H9 (cell line): Measurements from ENCODE around the gene IQCK. TPM values are rescaled to one million over a fixed set of nuclear protein-coding genes. Genes with fewer than 3 reads are reported as not detected.

Source experiments
- DNase-seq: peaks from one replicate; pipeline ENCODE4 v3.0.0-alpha.2; 2017
- H2AFZ ChIP-seq: one replicate; pipeline ENCODE4 v1.6.1; 2013; ENCODE audit warnings: mild to moderate bottlenecking, low read length, control low read depth, moderate library complexity
- H2AK5ac ChIP-seq: 2 replicates; pipeline ENCODE4 v1.6.1; 2013; ENCODE audit warnings: low read length, control low read depth, mixed read lengths; ENCODE audit not compliant: insufficient read length
- H2BK120ac ChIP-seq: one replicate; pipeline ENCODE4 v1.6.1; 2013; ENCODE audit warnings: low read depth, mild to moderate bottlenecking, low read length, control low read depth, inconsistent platforms; ENCODE audit not compliant: poor library complexity, severe bottlenecking
- H2BK12ac ChIP-seq: 2 replicates; pipeline ENCODE4 v1.6.1; 2013; ENCODE audit warnings: low read length, control low read depth, mixed read lengths, low read depth; ENCODE audit not compliant: insufficient read length
- H2BK15ac ChIP-seq: 2 replicates; pipeline ENCODE4 v1.6.1; 2013; ENCODE audit warnings: low read depth, low read length, control low read depth
- H2BK20ac ChIP-seq: one replicate; pipeline ENCODE4 v1.6.1; 2013; ENCODE audit warnings: low read depth, mild to moderate bottlenecking, low read length, control low read depth, inconsistent platforms; ENCODE audit not compliant: poor library complexity, severe bottlenecking
- H2BK5ac ChIP-seq: 2 replicates; pipeline ENCODE4 v1.6.1; 2013; ENCODE audit warnings: low read length, control low read depth, mixed read lengths; ENCODE audit not compliant: insufficient read length
- H3K14ac ChIP-seq: 2 replicates; pipeline ENCODE4 v1.6.1; 2013; ENCODE audit warnings: low read length, control low read depth; ENCODE audit not compliant: insufficient read depth
- H3K18ac ChIP-seq: 2 replicates; pipeline ENCODE4 v1.6.1; 2013; ENCODE audit warnings: low read depth, mild to moderate bottlenecking, mixed read lengths, low read length, control low read depth; ENCODE audit not compliant: insufficient read length
- H3K23ac ChIP-seq: 2 replicates; pipeline ENCODE4 v1.6.1; 2013; ENCODE audit warnings: low read length, control low read depth, mixed read lengths, low read depth; ENCODE audit not compliant: insufficient read length
- H3K23me2 ChIP-seq: 2 replicates; pipeline ENCODE4 v1.6.1; 2013; ENCODE audit warnings: low read depth, mild to moderate bottlenecking, mixed read lengths, low read length, control low read depth; ENCODE audit not compliant: insufficient read length, poor library complexity, severe bottlenecking
- H3K27ac ChIP-seq: 2 replicates; pipeline ENCODE4 v1.5.1; 2013; ENCODE audit warnings: low read length, control low read depth, mixed read lengths, low read depth; ENCODE audit not compliant: insufficient read length
- H3K27me3 ChIP-seq: 2 replicates; pipeline ENCODE4 v1.6.1; 2013; ENCODE audit warnings: low read length, control low read depth, inconsistent platforms; ENCODE audit not compliant: insufficient read depth
- H3K4ac ChIP-seq: 2 replicates; pipeline ENCODE4 v1.6.1; 2013; ENCODE audit warnings: low read depth, mild to moderate bottlenecking, control low read depth, inconsistent platforms, low read length, moderate library complexity
- H3K4me1 ChIP-seq: 2 replicates; pipeline ENCODE4 v1.6.1; 2013; ENCODE audit warnings: low read length, control low read depth, inconsistent platforms; ENCODE audit not compliant: insufficient read depth
- H3K4me2 ChIP-seq: 2 replicates; pipeline ENCODE4 v1.6.1; 2013; ENCODE audit warnings: low read length, control low read depth, mixed read lengths; ENCODE audit not compliant: insufficient read length, insufficient read depth
- H3K56ac ChIP-seq: 2 replicates; pipeline ENCODE4 v1.6.1; 2013; ENCODE audit warnings: low read depth, mild to moderate bottlenecking, mixed read lengths, low read length, control low read depth; ENCODE audit not compliant: insufficient read length
- H3K79me1 ChIP-seq: 2 replicates; pipeline ENCODE4 v1.6.1; 2013; ENCODE audit warnings: low read depth, mild to moderate bottlenecking, moderate library complexity, low read length, control low read depth, inconsistent platforms; ENCODE audit not compliant: insufficient read depth, poor library complexity, severe bottlenecking
- H3K79me2 ChIP-seq: 2 replicates; pipeline ENCODE4 v1.6.1; 2013; ENCODE audit warnings: low read length, control low read depth, inconsistent platforms; ENCODE audit not compliant: insufficient read depth
- H3K9ac ChIP-seq: 2 replicates; pipeline ENCODE4 v1.6.1; 2013; ENCODE audit warnings: low read length, control low read depth, mixed read lengths; ENCODE audit not compliant: insufficient read length; ENCODE audit errors: extremely low read depth
- H3K9me3 ChIP-seq: one replicate; pipeline ENCODE4 v1.6.1; 2013; ENCODE audit warnings: low read depth, low read length, inconsistent platforms; ENCODE audit not compliant: control insufficient read depth
- H3T11ph ChIP-seq: one replicate; pipeline ENCODE4 v1.6.1; 2013; ENCODE audit warnings: mild to moderate bottlenecking, low read length, control low read depth, inconsistent platforms
- H4K20me1 ChIP-seq: one replicate; pipeline ENCODE4 v1.6.1; 2013; ENCODE audit not compliant: control insufficient read depth, insufficient read length, insufficient read depth
- H4K5ac ChIP-seq: 2 replicates; pipeline ENCODE4 v1.6.1; 2013; ENCODE audit warnings: low read depth, mild to moderate bottlenecking, mixed read lengths, low read length, control low read depth; ENCODE audit not compliant: insufficient read length
- H4K8ac ChIP-seq: replicated peaks from 2 replicates; pipeline ENCODE4 v1.6.1; 2013; ENCODE audit warnings: low read length, control low read depth, mixed read lengths, low read depth; ENCODE audit not compliant: insufficient read length
- H4K91ac ChIP-seq: 2 replicates; pipeline ENCODE4 v1.6.1; 2013; ENCODE audit warnings: low read depth, mild to moderate bottlenecking, moderate library complexity, mixed read lengths, low read length, control low read depth; ENCODE audit not compliant: insufficient read length
- H3K27ac Mint-ChIP-seq, 3 experiments: 2 replicates in 2 of 3; 3 replicates in 1 of 3; pipeline ENCODE4 v1.8.0; 2020 to 2021; ENCODE audit warnings: mixed read lengths in 3 of 3, mild to moderate bottlenecking in 1 of 3, moderate library complexity in 1 of 3
- H3K27me3 Mint-ChIP-seq: 2 replicates; pipeline ENCODE4 v1.8.0; 2021; ENCODE audit warnings: low read depth, mild to moderate bottlenecking, moderate library complexity, mixed read lengths
- H3K36me3 Mint-ChIP-seq, 3 experiments: 2 replicates in 2 of 3; 3 replicates in 1 of 3; pipeline ENCODE4 v1.8.0; 2020 to 2021; ENCODE audit warnings: low read depth in 3 of 3, mixed read lengths in 3 of 3; ENCODE audit not compliant: insufficient read depth in 1 of 3
- H3K4me1 Mint-ChIP-seq, 2 experiments: 2 replicates each; pipeline ENCODE4 v1.8.0; 2020; ENCODE audit warnings: mixed read lengths in 2 of 2
- H3K4me3 Mint-ChIP-seq, 2 experiments: 2 replicates in 1 of 2; 3 replicates in 1 of 2; pipeline ENCODE4 v1.8.0; 2020 to 2021; ENCODE audit warnings: mild to moderate bottlenecking in 2 of 2, mixed read lengths in 2 of 2, moderate library complexity in 1 of 2
- H3K9me3 Mint-ChIP-seq, 2 experiments: 2 replicates in 1 of 2; 3 replicates in 1 of 2; pipeline ENCODE4 v1.8.0; 2020; ENCODE audit warnings: mild to moderate bottlenecking in 2 of 2, mixed read lengths in 2 of 2, moderate library complexity in 1 of 2
- WGBS: extraction: QIAGEN DNeasy Blood & Tissue Kit; methylation state at CpG from one replicate; pipeline ENCODE4 v1.1.7; 2013; ENCODE audit warnings: missing lambda C conversion rate, low lambda C conversion rate, mixed read lengths; ENCODE audit not compliant: insufficient read length; ENCODE audit errors: extremely low coverage; 5-methylcytosine and 5-hydroxymethylcytosine counted together
- total RNA-seq: library from RNA; stranded (reverse); gene quantifications from 2 replicates; pipeline ENCODE4 v1.2.1, GENCODE V29; 2021
- TF ChIP-seq, protein P1 (sequence below): fragments of 200-600 bp; sonication (generic); conservative IDR thresholded peaks from 3 replicates; pipeline ENCODE4 v1.8.0; 2021; ENCODE audit warnings: antibody characterized with exemption, mild to moderate bottlenecking

IQCK gene
- total RNA-seq, 1 experiment from 2014 or later = 9.0 TPM

DNA sequence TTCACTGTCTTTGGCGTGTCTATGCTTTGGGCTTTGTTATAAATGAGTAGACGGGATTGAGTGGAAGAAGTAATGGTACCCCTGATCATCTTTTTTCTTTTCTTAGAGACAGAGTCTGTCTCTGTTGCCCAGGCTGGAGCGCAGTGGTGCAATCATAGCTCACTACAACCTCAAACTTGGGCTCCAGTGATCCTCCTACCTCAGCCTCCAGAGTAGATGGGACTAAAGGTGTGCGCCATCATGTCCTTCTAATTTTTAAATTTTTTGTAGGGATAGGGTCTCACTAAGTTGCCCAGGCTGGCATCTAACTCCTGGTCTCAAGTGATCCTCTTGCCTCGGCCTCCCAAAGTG is 181.5 kb downstream of the IQCK start:
- H3K4me1 ChIP-seq = no peaks in the 10 kb centered on the region
- no peak overlapping the region for H4K8ac ChIP-seq
- H3K18ac ChIP-seq = no peak overlapping the region
- no peaks in the 10 kb centered on the region for H3K9me3 ChIP-seq
- H3K27ac Mint-ChIP-seq = no peak overlapping the region
- H3K23ac ChIP-seq = no peak overlapping the region
- no peak overlapping the region for H2BK20ac ChIP-seq
- H3K9me3 Mint-ChIP-seq = peaks cover 0 to 4% of the 10 kb centered on the region in 2 experiments; a peak in 2 of 5 replicates
- no peak overlapping the region for H2BK15ac ChIP-seq
- no peaks in the 10 kb centered on the region for H3K36me3 Mint-ChIP-seq
- H2AFZ ChIP-seq = no peak overlapping the region
- no peak overlapping the region for H2BK5ac ChIP-seq
- H3K79me1 ChIP-seq = no peaks in the 10 kb centered on the region
- no peaks in the 10 kb centered on the region for H3K79me2 ChIP-seq
- peaks cover 3% of the 10 kb centered on the region for H3K27me3 Mint-ChIP-seq
- H3K27ac ChIP-seq = no peak overlapping the region
- H3K23me2 ChIP-seq = no peaks in the 10 kb centered on the region
- no peak overlapping the region for H3K14ac ChIP-seq
- no peak overlapping the region for H4K91ac ChIP-seq
- H3K56ac ChIP-seq = no peak overlapping the region
- no peak overlapping the region for H3K4ac ChIP-seq
- H3K4me3 Mint-ChIP-seq = no peak overlapping the region
- no peak for DNase-seq
- H3K27me3 ChIP-seq = no peaks in the 10 kb centered on the region
- no CpG with 5 or more reads among the region's 5 CpGs for WGBS
- no peaks in the 10 kb centered on the region for H4K20me1 ChIP-seq
- TF ChIP-seq, protein P1, sequence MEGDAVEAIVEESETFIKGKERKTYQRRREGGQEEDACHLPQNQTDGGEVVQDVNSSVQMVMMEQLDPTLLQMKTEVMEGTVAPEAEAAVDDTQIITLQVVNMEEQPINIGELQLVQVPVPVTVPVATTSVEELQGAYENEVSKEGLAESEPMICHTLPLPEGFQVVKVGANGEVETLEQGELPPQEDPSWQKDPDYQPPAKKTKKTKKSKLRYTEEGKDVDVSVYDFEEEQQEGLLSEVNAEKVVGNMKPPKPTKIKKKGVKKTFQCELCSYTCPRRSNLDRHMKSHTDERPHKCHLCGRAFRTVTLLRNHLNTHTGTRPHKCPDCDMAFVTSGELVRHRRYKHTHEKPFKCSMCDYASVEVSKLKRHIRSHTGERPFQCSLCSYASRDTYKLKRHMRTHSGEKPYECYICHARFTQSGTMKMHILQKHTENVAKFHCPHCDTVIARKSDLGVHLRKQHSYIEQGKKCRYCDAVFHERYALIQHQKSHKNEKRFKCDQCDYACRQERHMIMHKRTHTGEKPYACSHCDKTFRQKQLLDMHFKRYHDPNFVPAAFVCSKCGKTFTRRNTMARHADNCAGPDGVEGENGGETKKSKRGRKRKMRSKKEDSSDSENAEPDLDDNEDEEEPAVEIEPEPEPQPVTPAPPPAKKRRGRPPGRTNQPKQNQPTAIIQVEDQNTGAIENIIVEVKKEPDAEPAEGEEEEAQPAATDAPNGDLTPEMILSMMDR = peak; percentile 4; the same call in 1 of the 3 replicates
- no peak overlapping the region for H3T11ph ChIP-seq
- peaks cover 13 to 17% of the 10 kb centered on the region in 2 experiments for H3K4me1 Mint-ChIP-seq
- H4K5ac ChIP-seq = no peak overlapping the region
- H2BK120ac ChIP-seq = no peak overlapping the region
- H2AK5ac ChIP-seq = no peak overlapping the region
- H3K9ac ChIP-seq = no peak overlapping the region
- H3K4me2 ChIP-seq = no peak overlapping the region
- H2BK12ac ChIP-seq = no peak overlapping the region
